A549 (cell line): Measurements from ENCODE around the gene INPP5A. TPM values are rescaled to one million over a fixed set of nuclear protein-coding genes. Genes with fewer than 3 reads are reported as not detected.

Experiments
- ATAC-seq, 2 experiments: fragments of 200-7000 bp in 1 of 2; fragments of >200 bp in 1 of 2; cut with Nextera tagmentation in 1 of 2; cut with Tn5 transposase in 1 of 2; 3 replicates each; pipeline versions ENCODE4 v1.8.0 to v1.9.1; 2018 to 2020; ENCODE audit warnings: mild to moderate bottlenecking in 1 of 2, moderate library complexity in 1 of 2
- CTCF ChIA-PET: fragments of 300-600 bp; sonication (Branson Sonifier 250); formaldehyde crosslinking; extraction: SDS; loops from one replicate; lab custom pipeline; 2021; ENCODE audit warnings: antibody characterized with exemption, inconsistent platforms; lab: Yijun Ruan, JAX
- POLR2A ChIA-PET: fragments of 350-600 bp; formaldehyde crosslinking; extraction: SDS; loops from one replicate; lab custom pipeline; 2021; ENCODE audit warnings: antibody characterized with exemption, inconsistent platforms; lab: Yijun Ruan, JAX
- DNase-seq, 2 experiments: peaks; one replicate each; pipeline versions ENCODE4 v3.0.0 to v3.0.0-alpha.2; 2011 to 2016; ENCODE audit warnings: low read depth in 1 of 2, low spot score in 1 of 2
- FAIRE-seq: peaks from 2 replicates; lab custom pipeline; 2011; peaks lifted over from hg19 to GRCh38; lab: Jason Lieb, UNC
- H3K27ac ChIP-seq, 2 experiments: fragments of >200 bp; sonication (Bioruptor Twin); formaldehyde crosslinking; 3 replicates each; pipeline ENCODE4 v1.5.1; 2016 to 2017
- H3K4me1 ChIP-seq: fragments of >200 bp; sonication (Bioruptor Twin); formaldehyde crosslinking; 3 replicates; pipeline ENCODE4 v1.6.1; 2016
- H3K4me2 ChIP-seq: fragments of >200 bp; sonication (Bioruptor Twin); formaldehyde crosslinking; 3 replicates; pipeline ENCODE4 v1.6.1; 2016
- H3K4me3 ChIP-seq: fragments of >200 bp; sonication (Bioruptor Twin); formaldehyde crosslinking; 3 replicates; pipeline ENCODE4 v1.5.1; 2016
- H3K9me3 ChIP-seq: fragments of >200 bp; sonication (Bioruptor Twin); formaldehyde crosslinking; 3 replicates; pipeline ENCODE4 v1.6.1; 2016
- CHD2 ChIP-seq: fragments of 150-350 bp; IDR thresholded peaks from 2 replicates; pipeline ENCODE4 v1.6.1; 2014; ENCODE audit warnings: low read length; ENCODE audit not compliant: partially characterized antibody
- CTCF ChIP-seq: fragments of >200 bp; sonication (Bioruptor Twin); formaldehyde crosslinking; IDR thresholded peaks from 3 replicates; pipeline ENCODE4 v1.5.1; 2016
- EHMT2 ChIP-seq: fragments of 200-600 bp; sonication (generic); IDR thresholded peaks from 2 replicates; pipeline ENCODE4 v1.6.1; 2016; ENCODE audit warnings: antibody characterized with exemption, low read depth, mild to moderate bottlenecking, moderate library complexity
- EP300 ChIP-seq, 2 experiments: fragments of >200 bp; sonication (Bioruptor Twin); formaldehyde crosslinking; IDR thresholded peaks; 2 replicates in 1 of 2; 3 replicates in 1 of 2; pipeline ENCODE4 v1.6.1; 2016 to 2017
- ESRRA ChIP-seq: fragments of 150-350 bp; IDR thresholded peaks from 2 replicates; pipeline ENCODE4 v1.6.1; 2014; ENCODE audit warnings: mild to moderate bottlenecking, low read length, borderline replicate concordance
- FOSB ChIP-seq: fragments of 250-450 bp; sonication (Bioruptor Pico); IDR thresholded peaks from 2 replicates; pipeline ENCODE4 v1.5.0; 2020; ENCODE audit warnings: mild to moderate bottlenecking, moderate library complexity
- FOXS1 ChIP-seq: fragments of 250-450 bp; sonication (Bioruptor Pico); IDR thresholded peaks from 2 replicates; pipeline ENCODE4 v1.5.0; 2020; ENCODE audit warnings: mild to moderate bottlenecking, moderate library complexity
- HES2 ChIP-seq: fragments of >200 bp; sonication (Bioruptor Twin); formaldehyde crosslinking; IDR thresholded peaks from 2 replicates; pipeline ENCODE4 v1.6.1; 2016
- HOXA7 ChIP-seq: fragments of 250-450 bp; sonication (Bioruptor Pico); IDR thresholded peaks from 2 replicates; pipeline ENCODE4 v1.5.0; 2020; ENCODE audit warnings: mild to moderate bottlenecking, moderate library complexity
- JUN ChIP-seq, 2 experiments: fragments of >200 bp; sonication (Bioruptor Twin); formaldehyde crosslinking; IDR thresholded peaks; 2 replicates in 1 of 2; 3 replicates in 1 of 2; pipeline ENCODE4 v1.6.1; 2016 to 2017
- JUNB ChIP-seq: fragments of >200 bp; sonication (Bioruptor Twin); formaldehyde crosslinking; IDR thresholded peaks from 2 replicates; pipeline ENCODE4 v1.6.1; 2016
- KDM1A ChIP-seq: fragments of 200-600 bp; sonication (generic); IDR thresholded peaks from 2 replicates; pipeline ENCODE4 v1.6.1; 2016; ENCODE audit warnings: low read depth, mild to moderate bottlenecking
- MAFK ChIP-seq: fragments of 450-650 bp; IDR thresholded peaks from 2 replicates; pipeline ENCODE4 v1.6.1; 2014; ENCODE audit not compliant: partially characterized antibody
- MAX ChIP-seq: IDR thresholded peaks from 2 replicates; pipeline ENCODE4 v1.6.1; 2012
- MAZ ChIP-seq: fragments of 150-350 bp; IDR thresholded peaks from 2 replicates; pipeline ENCODE4 v1.6.1; 2014; ENCODE audit warnings: antibody characterized with exemption, low read depth, low read length, borderline replicate concordance
- MYC ChIP-seq: IDR thresholded peaks from 2 replicates; pipeline ENCODE4 v1.6.1; 2012; ENCODE audit warnings: mild to moderate bottlenecking, inconsistent platforms, low read length, improper control_type of control experiment, borderline replicate concordance
- NFE2L2 ChIP-seq: fragments of 150-350 bp; conservative IDR thresholded peaks from 2 replicates; pipeline ENCODE4 v1.6.1; 2014; ENCODE audit warnings: low read length
- NPAS2 ChIP-seq: fragments of 250-450 bp; sonication (Bioruptor Pico); IDR thresholded peaks from 2 replicates; pipeline ENCODE4 v1.8.0; 2022; ENCODE audit warnings: mild to moderate bottlenecking, moderate library complexity, borderline replicate concordance
- PHF8 ChIP-seq: fragments of 200-600 bp; sonication (generic); IDR thresholded peaks from 2 replicates; pipeline ENCODE4 v1.6.1; 2016; ENCODE audit warnings: low read depth, mild to moderate bottlenecking, antibody characterized with exemption, moderate library complexity, borderline replicate concordance
- POLR2A ChIP-seq: IDR thresholded peaks from 2 replicates; pipeline ENCODE4 v1.6.1; 2012; ENCODE audit warnings: mild to moderate bottlenecking, low read length
- POLR2AphosphoS2 ChIP-seq: conservative IDR thresholded peaks from 2 replicates; pipeline ENCODE4 v1.6.1; 2012; ENCODE audit warnings: low read length, improper control_type of control experiment, inconsistent platforms
- RAD21 ChIP-seq, 2 experiments: fragments of >200 bp in 1 of 2; sonication (Bioruptor Twin) in 1 of 2; formaldehyde crosslinking in 1 of 2; IDR thresholded peaks in 1 of 2; conservative IDR thresholded peaks in 1 of 2; 2 replicates in 1 of 2; 3 replicates in 1 of 2; pipeline ENCODE4 v1.6.1; 2012 to 2018; ENCODE audit warnings: inconsistent platforms in 1 of 2
- RARB ChIP-seq: fragments of 250-450 bp; sonication (Bioruptor Pico); IDR thresholded peaks from 2 replicates; pipeline ENCODE4 v1.8.0; 2021; ENCODE audit warnings: mild to moderate bottlenecking, moderate library complexity
- RFX5 ChIP-seq: fragments of 450-650 bp; IDR thresholded peaks from 2 replicates; pipeline ENCODE4 v1.7.1; 2014; ENCODE audit warnings: antibody characterized with exemption, mild to moderate bottlenecking, moderate library complexity
- RNF2 ChIP-seq: fragments of 200-600 bp; sonication (generic); IDR thresholded peaks from 2 replicates; pipeline ENCODE4 v1.6.1; 2016; ENCODE audit warnings: low read depth, mild to moderate bottlenecking, antibody characterized with exemption, moderate library complexity, borderline replicate concordance
- SMC3 ChIP-seq: fragments of >200 bp; sonication (Bioruptor Twin); formaldehyde crosslinking; IDR thresholded peaks from 3 replicates; pipeline ENCODE4 v1.6.1; 2018; ENCODE audit warnings: inconsistent platforms
- TFCP2L1 ChIP-seq: fragments of 250-450 bp; sonication (Bioruptor Pico); IDR thresholded peaks from 2 replicates; pipeline ENCODE4 v1.5.0; 2021; ENCODE audit warnings: mild to moderate bottlenecking
- ZC3H11A ChIP-seq: fragments of 450-650 bp; IDR thresholded peaks from 2 replicates; pipeline ENCODE4 v1.6.1; 2014; ENCODE audit warnings: antibody characterized with exemption, mild to moderate bottlenecking
- ZFP36 ChIP-seq: fragments of 450-650 bp; IDR thresholded peaks from 2 replicates; pipeline ENCODE4 v1.6.1; 2014; ENCODE audit warnings: borderline replicate concordance; ENCODE audit not compliant: partially characterized antibody
- ZSCAN20 ChIP-seq: fragments of 250-450 bp; sonication (Bioruptor Pico); IDR thresholded peaks from 2 replicates; pipeline ENCODE4 v1.8.0; 2022; ENCODE audit warnings: mild to moderate bottlenecking, moderate library complexity
- WGBS: methylation state at CpG from one replicate; pipeline ENCODE4 v1.1.6; 2017; ENCODE audit errors: missing lambda C conversion rate; 5-methylcytosine and 5-hydroxymethylcytosine counted together
- polyA plus RNA-seq, 4 experiments: library from polyadenylated mRNA; depleted of rRNA in 3 of 4; stranded (reverse); fragments of >200 nt; fragmentation: RNase III in 1 of 4; extraction: RNeasy Plus Mini Kit Qiagen cat#74134 plus additional on column Dnase treatment in 1 of 4; gene quantifications; 2 replicates in 3 of 4; 3 replicates in 1 of 4; pipeline ENCODE4 v1.2.3, GENCODE V29; 2011 to 2017
- TF ChIP-seq, protein P1 (sequence below): IDR thresholded peaks from 2 replicates; pipeline ENCODE4 v1.6.1; 2012; ENCODE audit warnings: low read depth, borderline replicate concordance
- TF ChIP-seq, protein P2 (sequence below): fragments of >200 bp; sonication (Bioruptor Twin); formaldehyde crosslinking; IDR thresholded peaks from 3 replicates; pipeline ENCODE4 v1.6.1; 2016

Gene INPP5A
- polyA plus RNA-seq, 2 of the 4 experiments (the other 2 are of a cell fraction) = 13.7 to 15.1 TPM

GRCh38 chr10:132536241-132536876, 1.2 kb upstream of the INPP5A start:
- ChIA-PET POLR2A (interaction anchor here (1.0 to 1.2 kb wide), 3 partner anchors 14 to 36 kb away, joined by 3 to 6 read pairs (median 3); no protein-coding TSS in a partner anchor), CTCF (interaction anchor here (0.9 to 2.2 kb wide), 10 partner anchors 9 to 83 kb away, joined by 3 to 7 read pairs (median 4); no protein-coding TSS in a partner anchor)
- TF ChIP-seq ESRRA (no peak), ZSCAN20 (CRISPR knock-in tag) (no peak), ZFP36 (no peak), CTCF (no peak), PHF8 (no peak), EHMT2 (no peak)
- ATAC-seq = peak; percentile 50 to 61; a peak in 5 of 6 replicates
- H3K4me1 ChIP-seq = peaks cover 28% of the 10 kb centered on the region
- no peak for FAIRE-seq
- H3K4me3 ChIP-seq = peak overlapping the region; percentile 68
- peak in 1 of 2 experiments; percentile 28 for DNase-seq
- peak overlapping the region; percentile 90 to 97 for H3K27ac ChIP-seq
- peak overlapping the region; percentile 87 for H3K4me2 ChIP-seq
- 41% methylated on average over 20 of the region's 21 CpGs for WGBS
- H3K9me3 ChIP-seq = peaks cover 5% of the 10 kb centered on the region; the same call in 1 of the 3 replicates

- peak overlapping the region; percentile 87 for H3K4me2 ChIP-seq
- DNase-seq = peak; percentile 85 to 99
- POLR2A ChIA-PET = interaction anchor here (1.0 to 1.2 kb wide), 3 partner anchors 15 to 35 kb away, joined by 3 to 6 read pairs (median 3); no protein-coding TSS in a partner anchor
- H3K27ac ChIP-seq = peak overlapping the region; percentile 90 to 97
- H3K9me3 ChIP-seq = no peaks in the 10 kb centered on the region
- H3K4me1 ChIP-seq = peaks cover 28% of the 10 kb centered on the region
- CTCF ChIA-PET = interaction anchor here (0.9 to 2.2 kb wide), 10 partner anchors 10 to 83 kb away, joined by 3 to 7 read pairs (median 4); no protein-coding TSS in a partner anchor
- no peak for FAIRE-seq
- peak; percentile 79 to 90 for ATAC-seq
- peak overlapping the region; percentile 68 for H3K4me3 ChIP-seq
- WGBS = 3% methylated on average over 15 of the region's 102 CpGs
- TF ChIP-seq JUNB (no peak), MAFK (no peak), POLR2A (peak; percentile 74), HOXA7 (no peak), NFE2L2 (no peak), ZC3H11A (no peak), MAZ (0 out of 2 replicates have a peak, but pooled peaks have one; percentile 46), FOSB (CRISPR knock-in tag) (no peak), EP300 (IDR thresholded peaks at IDR 0.05) (0 out of 5 replicates have a peak, but pooled peaks of 1 of the 2 experiments have one; percentile 16), RFX5 (peak; percentile 61; the same call in 1 of the 2 replicates), RARB (CRISPR knock-in tag) (no peak), MYC (peak; percentile 75), HES2 (no peak), JUN (IDR thresholded peaks at IDR 0.05) (peak in 1 of 2 experiments; percentile 77; a peak in 4 of 5 replicates), KDM1A (no peak), SMC3 (peak; percentile 64; the same call in 2 of the 3 replicates), MAX (peak; percentile 79), POLR2AphosphoS2 (no peak), FOXS1 (CRISPR knock-in tag) (no peak), RNF2 (peak; percentile 68; the same call in 1 of the 2 replicates), NPAS2 (CRISPR knock-in tag) (no peak), TFCP2L1 (CRISPR knock-in tag) (no peak), RAD21 (conservative IDR thresholded peaks at IDR 0.05 in 1 of 2, IDR thresholded peaks at IDR 0.05 in 1 of 2) (peak in 1 of 2 experiments; percentile 47; a peak in 2 of 5 replicates), CHD2 (no peak)
- TF ChIP-seq, protein P1, sequence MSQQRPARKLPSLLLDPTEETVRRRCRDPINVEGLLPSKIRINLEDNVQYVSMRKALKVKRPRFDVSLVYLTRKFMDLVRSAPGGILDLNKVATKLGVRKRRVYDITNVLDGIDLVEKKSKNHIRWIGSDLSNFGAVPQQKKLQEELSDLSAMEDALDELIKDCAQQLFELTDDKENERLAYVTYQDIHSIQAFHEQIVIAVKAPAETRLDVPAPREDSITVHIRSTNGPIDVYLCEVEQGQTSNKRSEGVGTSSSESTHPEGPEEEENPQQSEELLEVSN = peak; percentile 67; the same call in 1 of the 2 replicates
- TF ChIP-seq, protein P2, sequence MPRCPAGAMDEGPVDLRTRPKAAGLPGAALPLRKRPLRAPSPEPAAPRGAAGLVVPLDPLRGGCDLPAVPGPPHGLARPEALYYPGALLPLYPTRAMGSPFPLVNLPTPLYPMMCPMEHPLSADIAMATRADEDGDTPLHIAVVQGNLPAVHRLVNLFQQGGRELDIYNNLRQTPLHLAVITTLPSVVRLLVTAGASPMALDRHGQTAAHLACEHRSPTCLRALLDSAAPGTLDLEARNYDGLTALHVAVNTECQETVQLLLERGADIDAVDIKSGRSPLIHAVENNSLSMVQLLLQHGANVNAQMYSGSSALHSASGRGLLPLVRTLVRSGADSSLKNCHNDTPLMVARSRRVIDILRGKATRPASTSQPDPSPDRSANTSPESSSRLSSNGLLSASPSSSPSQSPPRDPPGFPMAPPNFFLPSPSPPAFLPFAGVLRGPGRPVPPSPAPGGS = peak; percentile 78; the same call in 2 of the 3 replicates
Measured at GRCh38 chr10:132536877-132537683, 507 bp upstream of the INPP5A start.
